Muscle layer of duodenum (tissue), 2 donors: ENCODE measurements around the gene CERKL.

Experiments
- H3K27ac ChIP-seq: one replicate; pipeline ENCODE4 v1.7.0; 2013; ENCODE audit warnings: mild to moderate bottlenecking, low read length
- H3K27me3 ChIP-seq: one replicate; pipeline ENCODE4 v1.7.0; 2013; ENCODE audit warnings: low read depth, mild to moderate bottlenecking, control low read depth, low read length
- H3K36me3 ChIP-seq, 2 donors: one replicate each; pipeline ENCODE4 v1.7.0; 2013; ENCODE audit warnings: low read length in 2 of 2, control low read depth in 1 of 2, mild to moderate bottlenecking in 1 of 2; ENCODE audit not compliant: insufficient read depth in 2 of 2, control insufficient read depth in 1 of 2
- H3K4me1 ChIP-seq, 2 donors: one replicate each; pipeline ENCODE4 v1.7.0; 2013; ENCODE audit warnings: low read length in 2 of 2, mild to moderate bottlenecking in 2 of 2, control low read depth in 1 of 2, moderate library complexity in 1 of 2; ENCODE audit not compliant: insufficient read depth in 2 of 2, control insufficient read depth in 1 of 2
- H3K4me3 ChIP-seq, 2 donors: one replicate each; pipeline ENCODE4 v1.7.0; 2013; ENCODE audit warnings: low read length in 2 of 2, low read depth in 1 of 2, mild to moderate bottlenecking in 1 of 2
- H3K9me3 ChIP-seq, 2 donors: one replicate each; pipeline ENCODE4 v1.7.0; 2013; ENCODE audit warnings: low read length in 2 of 2, control low read depth in 1 of 2, mild to moderate bottlenecking in 1 of 2; ENCODE audit not compliant: control insufficient read depth in 1 of 2
- donor health status: healthy.

CERKL gene

GRCh38 chr2:181589779-181590178 lies 67.1 kb downstream of the CERKL start:
- no peak overlapping the region for H3K27ac ChIP-seq
- H3K4me3 ChIP-seq, result no peak overlapping the region
- no peaks in the 10 kb centered on the region for H3K9me3 ChIP-seq
- H3K4me1 ChIP-seq, result no peaks in the 10 kb centered on the region
- no peaks in the 10 kb centered on the region for H3K27me3 ChIP-seq
- no peaks in the 10 kb centered on the region for H3K36me3 ChIP-seq

GRCh38 chr2:181588546-181588945 lies 68.4 kb downstream of the CERKL start:
- Histone ChIP-seq H3K36me3 (no peaks in the 10 kb centered on the region), H3K4me3 (no peak overlapping the region), H3K4me1 (no peaks in the 10 kb centered on the region), H3K27ac (no peak overlapping the region), H3K9me3 (no peaks in the 10 kb centered on the region), H3K27me3 (no peaks in the 10 kb centered on the region)

GRCh38 chr2:181586569-181587081 lies 70.3 kb downstream of the CERKL start:
- Histone ChIP-seq H3K27ac (no peak overlapping the region), H3K9me3 (no peaks in the 10 kb centered on the region), H3K36me3 (no peaks in the 10 kb centered on the region), H3K4me3 (no peak overlapping the region), H3K27me3 (no peaks in the 10 kb centered on the region), H3K4me1 (no peaks in the 10 kb centered on the region)

- Histone ChIP-seq H3K36me3 (no peaks in the 10 kb centered on the region), H3K9me3 (no peaks in the 10 kb centered on the region), H3K27me3 (no peaks in the 10 kb centered on the region), H3K4me3 (no peak overlapping the region), H3K27ac (no peak overlapping the region), H3K4me1 (no peaks in the 10 kb centered on the region)
Observed at GRCh38 chr2:181585732-181586131, 71.2 kb downstream of the CERKL start.

GRCh38 chr2:181581534-181581933 lies 75.4 kb downstream of the CERKL start:
- Histone ChIP-seq H3K9me3 (no peaks in the 10 kb centered on the region), H3K36me3 (no peaks in the 10 kb centered on the region), H3K4me1 (no peaks in the 10 kb centered on the region), H3K27ac (no peak overlapping the region), H3K27me3 (no peaks in the 10 kb centered on the region), H3K4me3 (no peak overlapping the region)

GRCh38 chr2:181578829-181579228 lies 78.1 kb downstream of the CERKL start:
- no peaks in the 10 kb centered on the region for H3K36me3 ChIP-seq
- no peak overlapping the region for H3K27ac ChIP-seq
- no peaks in the 10 kb centered on the region for H3K27me3 ChIP-seq
- H3K9me3 ChIP-seq, result no peaks in the 10 kb centered on the region
- H3K4me1 ChIP-seq, result no peaks in the 10 kb centered on the region
- no peak overlapping the region for H3K4me3 ChIP-seq

- no peaks in the 10 kb centered on the region for H3K9me3 ChIP-seq
- H3K4me3 ChIP-seq, result no peak overlapping the region
- H3K27ac ChIP-seq, result no peak overlapping the region
- no peaks in the 10 kb centered on the region for H3K4me1 ChIP-seq
- H3K36me3 ChIP-seq, result no peaks in the 10 kb centered on the region
- H3K27me3 ChIP-seq, result no peaks in the 10 kb centered on the region
Observed at GRCh38 chr2:181576431-181576830, 80.5 kb downstream of the CERKL start.

- H3K4me3 ChIP-seq, result no peak overlapping the region
Observed at GRCh38 chr2:181575650-181576025, 81.3 kb downstream of the CERKL start.

GRCh38 chr2:181575024-181575649 lies 81.8 kb downstream of the CERKL start:
- no peaks in the 10 kb centered on the region for H3K4me1 ChIP-seq
- no peaks in the 10 kb centered on the region for H3K9me3 ChIP-seq
- no peaks in the 10 kb centered on the region for H3K27me3 ChIP-seq
- H3K36me3 ChIP-seq, result no peaks in the 10 kb centered on the region
- H3K4me3 ChIP-seq, result no peak overlapping the region
- H3K27ac ChIP-seq, result no peak overlapping the region

More at GRCh38 chr2:181575650-181576025, 81.3 kb downstream of the CERKL start:
- H3K36me3 ChIP-seq, result no peaks in the 10 kb centered on the region
- H3K4me1 ChIP-seq, result no peaks in the 10 kb centered on the region
- no peaks in the 10 kb centered on the region for H3K9me3 ChIP-seq
- no peaks in the 10 kb centered on the region for H3K27me3 ChIP-seq
- H3K27ac ChIP-seq, result no peak overlapping the region

- H3K9me3 ChIP-seq, result no peaks in the 10 kb centered on the region
- H3K27me3 ChIP-seq, result no peaks in the 10 kb centered on the region
- no peaks in the 10 kb centered on the region for H3K4me1 ChIP-seq
- no peak overlapping the region for H3K4me3 ChIP-seq
- no peaks in the 10 kb centered on the region for H3K36me3 ChIP-seq
- no peak overlapping the region for H3K27ac ChIP-seq
Observed at GRCh38 chr2:181574321-181574720, 82.6 kb downstream of the CERKL start.

GRCh38 chr2:181573140-181573736 lies 83.7 kb downstream of the CERKL start:
- H3K27me3 ChIP-seq, result no peaks in the 10 kb centered on the region
- H3K36me3 ChIP-seq, result no peaks in the 10 kb centered on the region
- H3K4me3 ChIP-seq, result no peak overlapping the region
- no peaks in the 10 kb centered on the region for H3K4me1 ChIP-seq
- no peak overlapping the region for H3K27ac ChIP-seq
- no peaks in the 10 kb centered on the region for H3K9me3 ChIP-seq
